Stimulated activated CD4-positive, alpha-beta T cell treated with anti-CD3 and anti-CD28 coated beads, Interleukin-2, amount 100 ng/mL, for 48 hours (primary cell): ENCODE results near the gene TBCE.
A peak's percentile ranks its signal among the peaks of the same experiment; 100 is the strongest.

Experiments used
- DNase-seq, 2 donors: peaks; one replicate each; pipeline ENCODE4 v3.0.0-alpha.2; 2020

The TBCE gene, protein sequence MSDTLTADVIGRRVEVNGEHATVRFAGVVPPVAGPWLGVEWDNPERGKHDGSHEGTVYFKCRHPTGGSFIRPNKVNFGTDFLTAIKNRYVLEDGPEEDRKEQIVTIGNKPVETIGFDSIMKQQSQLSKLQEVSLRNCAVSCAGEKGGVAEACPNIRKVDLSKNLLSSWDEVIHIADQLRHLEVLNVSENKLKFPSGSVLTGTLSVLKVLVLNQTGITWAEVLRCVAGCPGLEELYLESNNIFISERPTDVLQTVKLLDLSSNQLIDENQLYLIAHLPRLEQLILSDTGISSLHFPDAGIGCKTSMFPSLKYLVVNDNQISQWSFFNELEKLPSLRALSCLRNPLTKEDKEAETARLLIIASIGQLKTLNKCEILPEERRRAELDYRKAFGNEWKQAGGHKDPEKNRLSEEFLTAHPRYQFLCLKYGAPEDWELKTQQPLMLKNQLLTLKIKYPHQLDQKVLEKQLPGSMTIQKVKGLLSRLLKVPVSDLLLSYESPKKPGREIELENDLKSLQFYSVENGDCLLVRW

GRCh38 chr1:235367000-235367908, at the start of gene TBCE:
TBCE (plus strand) TSS chr1:235367427; CDS start chr1:235380050, 12,623 bp downstream.
- peak; percentile 77 to 89 for DNase-seq

- no peak for DNase-seq
Observed at GRCh38 chr1:235319255-235319654, 48.0 kb upstream of the TBCE start.

DNA sequence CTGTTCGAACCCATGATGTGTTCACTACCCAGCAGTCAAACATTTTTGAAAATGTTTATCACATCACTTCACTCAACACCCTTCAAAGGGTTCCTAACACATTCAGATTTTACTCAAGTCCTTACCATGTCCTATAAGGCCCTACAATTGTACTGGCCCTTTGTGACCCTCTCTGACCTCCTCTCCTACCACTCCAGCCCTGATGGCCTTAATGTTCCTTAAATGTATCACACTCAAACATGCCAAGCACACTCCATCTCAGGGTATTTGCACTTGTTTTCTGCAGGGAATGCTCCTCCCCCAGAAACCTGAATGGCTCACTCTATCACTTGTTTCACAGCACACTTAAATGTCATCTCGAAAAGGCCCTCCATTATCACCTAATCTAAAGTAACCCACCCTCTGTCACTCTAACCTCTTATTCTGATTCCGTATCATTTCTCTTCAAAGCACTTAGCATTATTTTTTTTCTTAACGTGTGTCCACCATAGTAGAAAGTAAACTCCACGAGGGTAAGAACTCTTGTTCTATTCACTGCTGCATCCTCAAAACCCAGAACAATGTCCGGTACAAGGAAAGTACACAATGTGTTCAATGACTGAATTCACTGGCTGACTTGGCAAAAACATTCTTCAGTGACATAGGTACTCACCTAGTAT, 46.6 kb upstream of the TBCE start:
- no peak for DNase-seq

GRCh38 chr1:235324296-235324695, 42.9 kb upstream of the TBCE start:
- DNase-seq, result no peak

DNA sequence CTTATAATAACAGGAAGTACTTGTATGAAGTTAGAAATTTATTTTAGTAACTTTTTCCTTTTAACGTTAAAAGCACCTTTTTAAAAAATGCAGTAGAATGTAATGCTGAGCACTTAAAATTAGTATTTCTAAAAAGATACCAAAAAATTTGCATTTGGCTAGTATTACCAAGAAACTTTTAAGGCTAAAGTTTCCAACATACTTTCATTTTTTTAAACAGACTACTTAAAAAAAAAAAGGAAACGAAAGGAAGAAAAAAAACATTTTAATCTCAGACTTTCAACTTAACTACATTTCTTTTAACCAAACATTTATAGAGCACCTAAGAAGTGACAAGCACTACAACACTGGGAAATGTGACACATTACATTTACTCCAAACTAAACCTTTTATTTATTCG, 42.1 kb upstream of the TBCE start:
- no peak for DNase-seq

DNA sequence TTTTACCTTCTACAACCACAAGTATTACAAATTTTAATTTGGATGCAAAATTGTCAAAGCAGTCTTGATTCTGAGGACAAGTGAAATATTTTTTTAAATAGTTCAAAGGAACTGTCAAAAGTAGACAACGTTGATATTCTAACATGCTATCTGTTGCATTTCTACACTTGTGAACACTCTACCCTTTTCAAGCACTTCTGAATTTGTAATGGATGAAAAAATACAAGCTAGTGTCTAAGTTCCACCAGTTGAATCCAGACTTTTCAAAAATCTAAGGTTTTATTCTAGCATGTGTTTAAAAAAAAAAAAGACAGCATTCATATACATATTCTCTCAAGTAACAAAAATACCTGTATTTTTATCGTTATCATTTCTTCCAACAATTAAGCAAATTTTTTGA, 41.4 kb upstream of the TBCE start:
- DNase-seq, result no peak

DNA sequence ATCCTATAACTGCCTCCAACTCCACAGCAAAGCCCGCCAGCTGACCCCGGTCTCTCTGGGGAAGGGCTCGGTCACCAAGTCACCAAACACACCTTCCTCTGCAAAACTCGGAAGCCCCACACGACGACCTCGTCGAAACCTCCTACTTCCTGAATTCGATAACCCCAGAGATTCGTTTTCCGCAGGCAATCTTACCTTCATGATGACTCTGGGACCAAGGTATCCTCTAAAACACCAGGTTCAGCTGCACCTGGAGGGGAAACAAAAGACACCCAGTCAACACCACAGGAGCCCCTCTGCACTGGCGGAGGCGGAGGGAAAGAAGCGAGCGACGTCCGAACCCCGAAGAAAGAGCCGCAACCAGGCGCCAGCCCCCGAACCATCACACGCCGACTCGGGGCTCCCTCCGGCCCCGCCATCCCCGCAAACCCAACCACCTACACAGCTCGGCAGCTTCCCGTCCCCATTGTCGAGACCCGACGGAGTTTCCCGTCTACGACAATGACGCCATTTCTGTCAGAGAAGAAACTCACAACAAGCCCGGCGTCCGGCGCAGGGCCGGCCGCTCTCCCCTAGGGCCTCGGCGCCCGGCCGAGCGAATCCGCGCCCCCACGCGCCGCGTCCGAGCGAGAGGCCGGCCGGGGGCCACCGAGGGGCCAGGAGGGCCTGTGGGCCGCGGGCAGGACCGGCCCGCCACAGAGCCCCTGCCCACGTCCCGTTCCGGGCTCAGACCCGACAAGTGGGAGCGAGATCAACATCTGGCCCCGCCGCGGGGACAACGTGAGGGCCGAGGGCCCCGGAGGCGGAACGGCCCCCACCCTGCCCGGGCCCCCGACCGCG, 40.3 kb upstream of the TBCE start:
- peak; percentile 39 to 60 for DNase-seq

- peak in 1 of 2 donors; percentile 37 for DNase-seq
Observed at GRCh38 chr1:235327559-235328270, 39.5 kb upstream of the TBCE start, which contains the start of gene ARID4B. ARID4B (minus strand) TSS chr1:235328179; CDS start chr1:235326919, 1,260 bp downstream.

DNA sequence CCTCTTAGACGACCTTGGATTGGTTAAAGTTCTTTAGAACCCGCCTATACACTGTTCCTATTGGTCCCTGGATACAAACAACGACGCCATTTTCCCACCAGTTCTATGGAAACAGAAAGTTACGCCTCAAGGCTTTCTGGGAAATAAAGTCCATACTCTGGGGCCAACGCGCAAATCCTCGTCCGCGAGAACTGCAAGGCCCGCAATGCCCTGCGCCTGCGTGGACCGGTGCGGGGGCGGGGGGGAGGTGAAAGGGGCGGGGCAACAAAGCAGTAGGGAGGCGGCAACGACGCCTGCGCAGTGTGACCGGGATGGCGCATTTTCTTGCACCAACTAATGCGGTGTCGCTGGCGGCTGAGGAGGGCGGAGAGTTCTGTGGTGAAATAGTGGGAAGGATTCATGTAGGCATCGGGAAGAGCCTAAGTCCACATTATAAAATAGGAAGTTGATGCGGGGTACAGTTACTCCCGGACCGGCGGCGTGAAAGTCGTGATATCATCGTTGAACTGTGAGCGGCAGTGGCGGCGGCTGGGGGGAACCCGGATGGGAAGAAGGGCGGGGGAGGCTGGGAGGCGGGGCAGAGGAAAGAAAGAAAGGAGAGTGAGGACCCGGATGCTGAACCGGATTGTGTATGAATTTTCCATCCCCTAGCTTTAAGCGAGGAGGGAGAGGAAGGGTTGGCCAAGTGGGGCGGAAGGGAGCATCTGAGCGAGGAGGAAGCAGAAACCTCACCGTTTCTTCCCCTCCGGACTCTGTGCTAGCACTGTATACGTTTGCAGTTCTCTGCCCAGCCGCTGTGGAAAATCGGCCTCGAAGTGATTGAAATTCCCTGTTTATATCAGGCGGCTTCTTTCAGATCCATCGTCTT, 38.7 kb upstream of the TBCE start, which contains the start of gene GGPS1:
GGPS1 (plus strand) TSS at position 300 of the 868 bp plus-strand sequence. CDS start 6,695 bp downstream, outside the sequence.
- peak; percentile 96 to 99 for DNase-seq

GRCh38 chr1:235329139-235329902, 37.9 kb upstream of the TBCE start:
- DNase-seq, result peak; percentile 28 to 37

DNA sequence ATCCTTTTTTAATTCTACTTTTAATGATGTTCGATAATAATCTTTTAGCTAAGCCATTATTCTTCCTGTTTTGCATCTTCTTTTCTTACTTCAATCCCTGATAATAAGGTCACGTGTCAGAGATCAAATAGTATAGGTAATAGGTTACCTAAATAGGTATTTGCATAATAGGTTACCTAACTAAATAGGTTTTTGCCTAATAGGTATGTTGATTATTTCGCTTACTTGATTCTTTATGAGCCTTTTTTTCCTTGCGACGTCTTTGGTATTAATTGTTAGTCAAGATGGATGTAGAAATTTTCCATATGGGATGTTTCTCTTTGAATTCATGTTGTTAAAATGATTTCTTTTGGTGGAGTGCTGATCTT, 36.3 kb upstream of the TBCE start:
- DNase-seq, result no peak

- DNase-seq, result no peak
Observed at GRCh38 chr1:235331401-235331800, 35.8 kb upstream of the TBCE start.

DNA sequence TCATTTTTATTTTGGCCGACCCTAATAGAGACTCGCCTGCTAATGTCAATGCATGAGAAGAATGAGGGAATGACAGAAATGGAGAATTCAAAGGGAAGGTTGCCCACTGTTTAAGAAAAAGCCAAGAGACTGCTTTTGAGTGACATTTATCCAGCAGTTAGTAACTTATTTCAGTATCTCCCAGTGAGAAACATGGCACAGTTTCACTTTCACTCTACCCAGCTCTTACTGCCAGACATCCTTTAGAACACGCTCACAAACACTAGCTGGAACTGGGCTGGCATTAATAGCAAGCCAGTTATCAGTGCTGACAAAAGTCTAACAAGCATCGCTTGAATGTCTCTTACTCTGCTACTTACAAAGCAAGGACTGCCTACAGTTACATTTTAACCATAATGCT, 30.3 kb upstream of the TBCE start:
- DNase-seq, result no peak

DNA sequence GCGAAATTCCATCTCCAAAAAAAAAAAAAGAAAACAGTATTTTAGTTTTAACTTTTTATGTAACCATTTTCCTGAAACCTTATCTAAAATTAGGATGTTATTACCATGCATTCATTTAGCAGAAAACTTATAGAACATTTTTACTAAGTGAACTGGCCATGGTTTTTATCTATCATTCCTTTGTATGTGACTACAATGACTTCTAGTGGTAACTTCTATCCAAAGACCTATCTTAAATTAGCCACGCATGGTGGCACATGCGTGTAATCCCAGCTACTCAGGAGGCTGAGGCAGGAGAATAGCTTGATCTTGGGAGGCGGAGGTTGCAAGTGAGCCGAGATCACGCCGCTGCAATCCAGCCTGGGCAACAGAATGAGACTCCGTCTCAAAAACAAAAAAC, 27.5 kb upstream of the TBCE start:
- DNase-seq, result no peak

- no peak for DNase-seq
Observed at GRCh38 chr1:235341334-235341733, 25.9 kb upstream of the TBCE start.

GRCh38 chr1:235342039-235342438, 25.2 kb upstream of the TBCE start:
- no peak for DNase-seq

DNA sequence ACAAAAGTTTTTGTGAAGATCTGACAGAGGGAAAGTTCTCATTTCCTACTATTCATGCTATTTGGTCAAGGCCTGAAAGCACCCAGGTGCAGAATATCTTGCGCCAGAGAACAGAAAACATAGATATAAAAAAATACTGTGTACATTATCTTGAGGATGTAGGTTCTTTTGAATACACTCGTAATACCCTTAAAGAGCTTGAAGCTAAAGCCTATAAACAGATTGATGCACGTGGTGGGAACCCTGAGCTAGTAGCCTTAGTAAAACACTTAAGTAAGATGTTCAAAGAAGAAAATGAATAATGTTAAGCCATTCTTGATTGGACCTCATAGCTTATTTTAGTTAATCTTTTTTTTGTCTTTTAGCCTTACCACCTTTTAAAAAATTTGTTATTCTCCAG, 24.8 kb upstream of the TBCE start:
- DNase-seq, result no peak

- DNase-seq, result no peak
Observed at GRCh38 chr1:235343726-235344125, 23.5 kb upstream of the TBCE start.

DNA sequence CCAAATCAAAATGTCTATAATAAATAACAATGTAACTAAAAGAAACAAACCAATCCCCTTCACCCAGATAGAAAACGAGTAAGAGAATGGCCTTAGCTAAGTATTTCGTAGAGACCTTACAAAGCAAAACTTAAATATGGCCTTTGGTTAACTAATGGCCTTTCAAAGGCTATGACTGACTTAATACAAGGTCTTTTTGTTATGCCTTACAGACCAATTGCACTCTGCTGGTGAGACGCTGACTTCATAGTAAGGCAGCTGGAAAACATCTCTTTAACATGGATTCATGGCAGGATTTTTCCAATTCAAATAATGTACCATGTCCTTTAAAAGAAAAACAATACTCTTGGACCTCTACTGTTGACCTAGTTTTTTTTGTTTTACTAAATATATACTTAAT, 15.8 kb upstream of the TBCE start:
- DNase-seq, result no peak
